Caco-2 (cell line): ENCODE measurements around the gene ULK1. TPM values are rescaled to one million over a fixed set of nuclear protein-coding genes. Genes with fewer than 3 reads are reported as not detected.

Experiments used
- BruUV-seq: library from RNA; stranded (reverse); fragments of 400-500 nt; replicated peaks from 2 replicates; lab custom pipeline; 2021; lab: Mats Ljungman, UMichigan
- CTCF ChIA-PET: fragments of 300-600 bp; sonication (Branson Sonifier 250); formaldehyde crosslinking; loops from one replicate; lab custom pipeline; 2022; ENCODE audit warnings: antibody characterized with exemption; lab: Charles Lee
- POLR2A ChIA-PET: fragments of 300-600 bp; sonication (Branson Sonifier 250); formaldehyde crosslinking; loops from one replicate; lab custom pipeline; 2022; ENCODE audit warnings: antibody characterized with exemption; lab: Charles Lee
- DNase-seq, 2 experiments: peaks; one replicate each; pipeline versions ENCODE4 v3.0.0 to v3.0.0-alpha.2; 2020 to 2022
- H3K27me3 ChIP-seq: replicated peaks from 2 replicates; pipeline ENCODE4 v1.6.0; 2011; ENCODE audit warnings: low read length; ENCODE audit not compliant: control insufficient read depth, insufficient read depth
- H3K36me3 ChIP-seq: 2 replicates; pipeline ENCODE4 v1.5.1; 2011; ENCODE audit warnings: low read length; ENCODE audit not compliant: control insufficient read depth, insufficient read depth
- H3K4me1 ChIP-seq: fragments of 250-450 bp; sonication (Bioruptor Pico); 2 replicates; pipeline ENCODE4 v1.5.1; 2020; ENCODE audit warnings: mild to moderate bottlenecking
- H3K4me3 ChIP-seq: 2 replicates; pipeline ENCODE4 v1.5.1; 2011; ENCODE audit warnings: low read depth, mild to moderate bottlenecking, control low read depth, low read length
- H3K9me3 ChIP-seq: fragments of 250-450 bp; sonication (Bioruptor Pico); 2 replicates; pipeline ENCODE4 v1.5.1; 2020; ENCODE audit warnings: mild to moderate bottlenecking, moderate library complexity
- H3K27ac Mint-ChIP-seq: one replicate; pipeline ENCODE4 v1.8.0; 2022; ENCODE audit warnings: mixed read lengths; ENCODE audit not compliant: unreplicated experiment
- H3K27me3 Mint-ChIP-seq: one replicate; pipeline ENCODE4 v1.8.0; 2022; ENCODE audit warnings: mixed read lengths; ENCODE audit not compliant: insufficient read depth, unreplicated experiment
- H3K36me3 Mint-ChIP-seq: one replicate; pipeline ENCODE4 v1.8.0; 2022; ENCODE audit warnings: mild to moderate bottlenecking, mixed read lengths; ENCODE audit not compliant: insufficient read depth, unreplicated experiment
- H3K4me1 Mint-ChIP-seq: one replicate; pipeline ENCODE4 v1.8.0; 2022; ENCODE audit warnings: low read depth, mixed read lengths; ENCODE audit not compliant: unreplicated experiment
- H3K4me3 Mint-ChIP-seq: one replicate; pipeline ENCODE4 v1.8.0; 2022; ENCODE audit warnings: mild to moderate bottlenecking, moderate library complexity, mixed read lengths; ENCODE audit not compliant: unreplicated experiment
- H3K9me3 Mint-ChIP-seq: one replicate; pipeline ENCODE4 v1.8.0; 2022; ENCODE audit warnings: mixed read lengths; ENCODE audit not compliant: unreplicated experiment
- CTCF ChIP-seq, 2 experiments: fragments of 200-600 bp in 1 of 2; IDR thresholded peaks; 1 replicate in 1 of 2; 2 replicates in 1 of 2; pipeline versions ENCODE4 v1.5.1 to v1.8.0; 2011 to 2022; ENCODE audit warnings: antibody characterized with exemption in 1 of 2, control low read depth in 1 of 2, inconsistent platforms in 1 of 2, low read depth in 1 of 2, low read length in 1 of 2, mild to moderate bottlenecking in 1 of 2, moderate library complexity in 1 of 2; ENCODE audit not compliant: insufficient read depth in 1 of 2, severe bottlenecking in 1 of 2, unreplicated experiment in 1 of 2
- intact Hi-C: fragments of 100-400 bp; cut with micrococcal nuclease; formaldehyde crosslinking; loops from one replicate; pipeline ENCODE4 v1.10.0; 2022; ENCODE audit not compliant: unreplicated experiment
- total RNA-seq: library from RNA; stranded (reverse); gene quantifications from 2 replicates; pipeline ENCODE4 v1.2.3, GENCODE V29; 2022

Gene ULK1
- total RNA-seq, 1 experiment from 2014 or later = 61.1 TPM

- no peaks in the 10 kb centered on the region for H3K27me3 Mint-ChIP-seq
- H3K4me3 Mint-ChIP-seq = peak overlapping the region; percentile 83
- ChIA-PET POLR2A (no interaction called here), CTCF (no interaction called here)
- Histone ChIP-seq H3K9me3 (no peaks in the 10 kb centered on the region), H3K4me1 (peaks cover 5% of the 10 kb centered on the region; the same call in 1 of the 2 replicates), H3K36me3 (no peaks in the 10 kb centered on the region; the same call in 1 of the 2 replicates), H3K4me3 (peak overlapping the region; percentile 75), H3K27me3 (no peaks in the 10 kb centered on the region)
- H3K36me3 Mint-ChIP-seq = peaks cover 30% of the 10 kb centered on the region
- BruUV-seq = no TSS peak
- peaks cover 7% of the 10 kb centered on the region for H3K4me1 Mint-ChIP-seq
- peak; percentile 91 to 92 for DNase-seq
- no peak for TF ChIP-seq CTCF (IDR thresholded peaks at IDR 0.05; ENCODE audit: insufficient read depth in 1 of 2, low read depth in 1 of 2, low read length in 1 of 2, severe bottlenecking in 1 of 2, unreplicated experiment in 1 of 2)
- H3K27ac Mint-ChIP-seq = peak overlapping the region; percentile 85
- no peaks in the 10 kb centered on the region for H3K9me3 Mint-ChIP-seq
- intact Hi-C loops = loop anchor here (1.0 to 5.0 kb wide), 3 partner anchors 33 to 59 kb away; partner anchors contain the start of gene PUS1
Measured at GRCh38 chr12:131896080-131896810, 1.8 kb downstream of the ULK1 start.

- DNase-seq = no peak
- H3K9me3 ChIP-seq = no peaks in the 10 kb centered on the region
- BruUV-seq = no TSS peak
- H3K36me3 ChIP-seq = no peaks in the 10 kb centered on the region; the same call in 1 of the 2 replicates
- ChIA-PET CTCF (no interaction called here), POLR2A (no interaction called here)
- H3K4me1 ChIP-seq = peaks cover 5% of the 10 kb centered on the region; the same call in 1 of the 2 replicates
- peaks cover 30% of the 10 kb centered on the region for H3K36me3 Mint-ChIP-seq
- H3K4me3 Mint-ChIP-seq = peak overlapping the region; percentile 83
- H3K4me3 ChIP-seq = peak overlapping the region; percentile 75
- H3K4me1 Mint-ChIP-seq = peaks cover 7% of the 10 kb centered on the region
- H3K27me3 Mint-ChIP-seq = no peaks in the 10 kb centered on the region
- H3K27me3 ChIP-seq = no peaks in the 10 kb centered on the region
- TF ChIP-seq CTCF (IDR thresholded peaks at IDR 0.05; ENCODE audit: insufficient read depth in 1 of 2, low read depth in 1 of 2, low read length in 1 of 2, severe bottlenecking in 1 of 2, unreplicated experiment in 1 of 2) = no peak
- no peaks in the 10 kb centered on the region for H3K9me3 Mint-ChIP-seq
- H3K27ac Mint-ChIP-seq = no peak overlapping the region
- intact Hi-C loops = loop anchor here (1.0 to 5.0 kb wide), 3 partner anchors 32 to 60 kb away; partner anchors contain the start of gene PUS1
Measured at GRCh38 chr12:131896811-131897270, 2.4 kb downstream of the ULK1 start.

- DNase-seq = no peak
- intact Hi-C loops = loop anchor here (5.0 kb wide), 1 partner anchor 60 kb away; no protein-coding TSS in a partner anchor
- H3K9me3 Mint-ChIP-seq = no peaks in the 10 kb centered on the region
- Histone ChIP-seq H3K4me3 (no peak overlapping the region), H3K27me3 (no peaks in the 10 kb centered on the region), H3K36me3 (no peaks in the 10 kb centered on the region; the same call in 1 of the 2 replicates), H3K9me3 (no peaks in the 10 kb centered on the region), H3K4me1 (peaks cover 5% of the 10 kb centered on the region; the same call in 1 of the 2 replicates)
- peaks cover 7% of the 10 kb centered on the region for H3K4me1 Mint-ChIP-seq
- POLR2A ChIA-PET = no interaction called here
- peak overlapping the region; percentile 83 for H3K4me3 Mint-ChIP-seq
- no peak for TF ChIP-seq CTCF (IDR thresholded peaks at IDR 0.05; ENCODE audit: insufficient read depth in 1 of 2, low read depth in 1 of 2, low read length in 1 of 2, severe bottlenecking in 1 of 2, unreplicated experiment in 1 of 2)
- no TSS peak for BruUV-seq
- CTCF ChIA-PET = no interaction called here
- peaks cover 34% of the 10 kb centered on the region for H3K36me3 Mint-ChIP-seq
- no peaks in the 10 kb centered on the region for H3K27me3 Mint-ChIP-seq
- no peak overlapping the region for H3K27ac Mint-ChIP-seq
Measured at GRCh38 chr12:131897276-131897675, 2.9 kb downstream of the ULK1 start.
